ENCODE data around the gene IFNAR1. TPM values are rescaled to one million over a fixed set of nuclear protein-coding genes. Genes with fewer than 3 reads are reported as not detected.
"Not testable (repeated sequence)": the region's sequence is repeated elsewhere in the genome, so short reads cannot be mapped to it uniquely, and the experiment has no call there.

The IFNAR1 gene
- total and polyA plus RNA-seq, 7 donors: 10.4 to 31.6 (median 17.5) TPM

DNA sequence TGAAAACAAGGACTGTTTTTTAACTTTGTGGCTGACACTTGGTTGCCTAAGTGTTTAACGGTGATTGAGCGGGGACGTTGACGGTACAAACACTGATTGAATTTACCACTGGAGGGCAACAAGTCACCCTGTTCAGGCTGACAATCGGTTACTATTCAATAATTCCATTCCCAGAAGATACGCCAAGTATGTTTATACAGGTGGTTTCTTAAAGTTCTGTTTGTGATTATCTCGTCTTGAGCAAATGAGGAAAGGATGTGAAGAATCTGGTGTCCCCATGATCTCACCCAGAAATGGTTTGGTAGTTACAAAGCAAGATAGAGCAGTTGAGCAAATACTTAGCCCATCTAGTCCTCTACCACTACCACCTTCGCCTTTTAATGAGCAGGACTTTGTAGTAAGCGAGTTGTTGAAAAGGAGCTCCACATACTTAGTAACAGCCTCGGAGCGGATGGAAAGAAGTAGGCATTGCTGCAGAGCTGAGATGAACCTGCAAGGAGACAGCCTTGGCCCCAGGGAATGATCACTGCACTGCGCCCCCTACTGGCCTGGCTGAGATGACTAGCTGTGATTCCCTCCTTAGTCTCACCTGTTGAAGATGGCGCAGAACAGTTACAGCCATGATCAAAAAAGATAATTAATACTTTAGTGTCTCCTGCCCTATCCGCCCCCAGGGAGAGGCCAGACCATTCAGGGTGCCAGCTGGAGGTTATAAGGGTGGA, 36.3 kb downstream of the IFNAR1 start:
- ATAC-seq: peak; percentile 92 to 94 (median 94)
- peaks cover 12% of the 10 kb centered on the region for H3K4me1 ChIP-seq
- peaks cover 0 to 21% of the 10 kb centered on the region in 2 donors for H3K36me3 ChIP-seq (ENCODE audit: insufficient read depth in 1 of 2, low read depth in 1 of 2)
- peak overlapping the region; percentile 0 for H3K27ac ChIP-seq
- peak overlapping the region; percentile 41 for H3K4me3 ChIP-seq
- peak; percentile 73 to 81 for DNase-seq
- no peaks in the 10 kb centered on the region for H3K9me3 ChIP-seq
- 7 to 11% (median 9%) methylated on average over 14 of the region's 14 CpGs for WGBS, 3 donors
- intact Hi-C loops (cut with DNase I): loop anchor here (5.0 kb wide), 2 partner anchors 86 to 164 kb away; no protein-coding TSS in a partner anchor
- TF ChIP-seq, protein P1, sequence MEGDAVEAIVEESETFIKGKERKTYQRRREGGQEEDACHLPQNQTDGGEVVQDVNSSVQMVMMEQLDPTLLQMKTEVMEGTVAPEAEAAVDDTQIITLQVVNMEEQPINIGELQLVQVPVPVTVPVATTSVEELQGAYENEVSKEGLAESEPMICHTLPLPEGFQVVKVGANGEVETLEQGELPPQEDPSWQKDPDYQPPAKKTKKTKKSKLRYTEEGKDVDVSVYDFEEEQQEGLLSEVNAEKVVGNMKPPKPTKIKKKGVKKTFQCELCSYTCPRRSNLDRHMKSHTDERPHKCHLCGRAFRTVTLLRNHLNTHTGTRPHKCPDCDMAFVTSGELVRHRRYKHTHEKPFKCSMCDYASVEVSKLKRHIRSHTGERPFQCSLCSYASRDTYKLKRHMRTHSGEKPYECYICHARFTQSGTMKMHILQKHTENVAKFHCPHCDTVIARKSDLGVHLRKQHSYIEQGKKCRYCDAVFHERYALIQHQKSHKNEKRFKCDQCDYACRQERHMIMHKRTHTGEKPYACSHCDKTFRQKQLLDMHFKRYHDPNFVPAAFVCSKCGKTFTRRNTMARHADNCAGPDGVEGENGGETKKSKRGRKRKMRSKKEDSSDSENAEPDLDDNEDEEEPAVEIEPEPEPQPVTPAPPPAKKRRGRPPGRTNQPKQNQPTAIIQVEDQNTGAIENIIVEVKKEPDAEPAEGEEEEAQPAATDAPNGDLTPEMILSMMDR (IDR thresholded peaks at IDR 0.05): peak; percentile 80
- H3K27me3 ChIP-seq (ENCODE audit: insufficient read depth in 3 of 3, low read length in 2 of 3): no peaks in the 10 kb centered on the region

DNA sequence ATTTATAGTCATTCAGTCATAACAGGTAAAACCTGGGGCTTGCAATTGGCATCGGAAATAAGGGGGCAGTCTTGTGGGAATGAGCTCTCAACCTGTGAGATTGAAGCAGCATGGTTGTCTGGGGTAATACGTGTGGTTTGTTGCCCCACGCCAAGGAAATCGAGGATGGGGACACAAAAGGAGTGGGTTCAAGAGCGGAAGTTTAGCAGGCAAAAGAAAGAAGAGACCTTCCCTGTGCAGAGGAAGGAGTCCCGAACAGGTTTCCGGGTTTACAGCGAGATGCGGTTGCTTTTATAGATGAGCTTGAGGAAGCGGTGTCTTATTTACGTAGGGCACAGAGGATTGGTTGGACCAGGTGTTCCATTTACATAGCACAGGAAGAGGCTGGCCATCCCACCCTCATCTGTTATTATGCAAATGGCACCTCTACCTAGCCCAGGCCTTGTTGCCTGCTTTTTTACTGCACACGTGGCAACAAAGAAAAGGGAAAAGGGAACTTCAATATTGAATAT, 37.3 kb downstream of the IFNAR1 start:
- no peak for DNase-seq
- intact Hi-C loops (cut with DNase I): loop anchor here (5.0 kb wide), 2 partner anchors 85 to 165 kb away; no protein-coding TSS in a partner anchor
- H3K4me1 ChIP-seq: peaks cover 12% of the 10 kb centered on the region
- no peaks in the 10 kb centered on the region for H3K27me3 ChIP-seq (ENCODE audit: insufficient read depth in 3 of 3, low read length in 2 of 3)
- 36 to 40% (median 37%) methylated on average over 12 of the region's 12 CpGs for WGBS, 3 donors
- peaks cover 0 to 10% of the 10 kb centered on the region in 2 donors for H3K36me3 ChIP-seq (ENCODE audit: insufficient read depth in 1 of 2, low read depth in 1 of 2)
- H3K4me3 ChIP-seq: peak overlapping the region; percentile 41
- ATAC-seq: peak in 3 of 4 donors; percentile 12 to 31 (median 25)
- H3K27ac ChIP-seq: no peak overlapping the region
- TF ChIP-seq, protein P1 (IDR thresholded peaks at IDR 0.05): no peak
- H3K9me3 ChIP-seq: peaks cover 5% of the 10 kb centered on the region

DNA sequence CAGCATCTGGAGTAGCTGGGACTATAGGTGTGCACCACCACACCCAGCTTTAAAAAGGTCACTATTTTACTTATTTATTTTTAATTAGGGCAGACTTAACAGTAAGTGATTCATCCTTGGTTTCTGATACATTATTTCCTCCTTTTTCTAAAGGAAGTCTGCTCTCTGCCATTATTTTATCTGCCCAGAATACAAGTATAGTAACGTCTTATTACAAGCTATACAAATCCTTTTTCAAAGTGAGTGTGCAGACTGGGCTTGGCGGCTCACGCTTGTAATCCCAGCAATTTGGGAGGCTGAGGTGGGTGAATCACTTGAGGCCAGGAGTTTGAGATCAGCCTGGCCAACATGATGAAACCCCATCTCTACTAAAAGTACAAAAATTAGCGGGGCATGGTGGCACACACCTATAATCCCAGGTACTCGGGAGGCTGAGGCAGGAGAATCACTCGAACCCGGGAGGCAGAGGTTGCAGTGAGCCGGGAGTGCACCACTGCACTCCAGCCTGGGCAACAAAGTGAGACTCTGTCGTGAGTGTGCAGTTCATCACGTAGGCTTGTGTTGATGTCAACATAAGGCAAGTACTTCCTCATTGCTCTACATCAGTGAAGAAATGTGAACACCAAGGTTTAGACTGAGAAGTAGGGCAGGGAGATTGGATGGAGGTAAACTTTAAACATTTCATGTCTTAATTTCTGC, 39.3 kb downstream of the IFNAR1 start:
- not testable (repeated sequence) for DNase-seq; H3K4me3 ChIP-seq; ATAC-seq; H3K36me3 ChIP-seq (ENCODE audit: insufficient read depth in 1 of 2, low read depth in 1 of 2); H3K27ac ChIP-seq; H3K27me3 ChIP-seq (ENCODE audit: insufficient read depth in 3 of 3, low read length in 2 of 3)
- Histone ChIP-seq H3K9me3 (peaks cover 11% of the 10 kb centered on the region), H3K4me1 (peaks cover 12% of the 10 kb centered on the region)
- intact Hi-C loops (cut with DNase I): loop anchor here (5.0 kb wide), 2 partner anchors 83 to 167 kb away; no protein-coding TSS in a partner anchor
- WGBS, 3 donors: 69 to 80% (median 72%) methylated on average over 10 of the region's 10 CpGs

DNA sequence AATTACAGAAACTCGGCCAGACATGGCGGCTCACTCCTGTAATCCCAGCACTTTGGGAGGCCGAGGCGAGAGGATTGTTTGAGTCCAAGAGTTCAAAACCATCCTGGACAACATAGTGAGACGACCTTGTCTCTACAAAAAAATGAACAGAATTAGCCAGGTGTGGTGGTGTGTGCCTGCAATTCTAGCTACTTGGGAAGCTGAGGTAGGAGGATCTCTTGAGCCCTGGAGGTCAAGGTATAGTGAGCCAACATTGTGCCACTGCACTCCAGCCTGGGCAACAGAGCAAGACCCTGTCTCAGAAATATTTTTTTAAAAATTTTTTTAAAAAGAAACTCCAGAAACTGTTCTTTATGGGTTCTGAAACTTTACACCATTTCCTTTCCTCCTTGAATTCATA, 40.1 kb downstream of the IFNAR1 start:
- no peaks in the 10 kb centered on the region for H3K36me3 ChIP-seq (ENCODE audit: insufficient read depth in 1 of 2, low read depth in 1 of 2)
- H3K27ac ChIP-seq: no peak overlapping the region
- no peaks in the 10 kb centered on the region for H3K27me3 ChIP-seq (ENCODE audit: insufficient read depth in 3 of 3, low read length in 2 of 3)
- TF ChIP-seq, protein P1 (IDR thresholded peaks at IDR 0.05): no peak
- no peak overlapping the region for H3K4me3 ChIP-seq
- peaks cover 11% of the 10 kb centered on the region for H3K9me3 ChIP-seq
- DNase-seq (no peak), ATAC-seq (no peak)
- WGBS, 3 donors: 83 to 91% (median 86%) methylated on average over 5 of the region's 5 CpGs
- intact Hi-C loops (cut with DNase I): loop anchor here (5.0 kb wide), 2 partner anchors 82 to 168 kb away; no protein-coding TSS in a partner anchor
- peaks cover 12% of the 10 kb centered on the region for H3K4me1 ChIP-seq
